H9 (cell line): Measurements from ENCODE around the gene JAKMIP1. TPM values are rescaled to one million over a fixed set of nuclear protein-coding genes. Genes with fewer than 3 reads are reported as not detected.

Experiments
- DNase-seq: peaks from one replicate; pipeline ENCODE4 v3.0.0-alpha.2; 2017
- H2AFZ ChIP-seq: one replicate; pipeline ENCODE4 v1.6.1; 2013; ENCODE audit warnings: mild to moderate bottlenecking, low read length, control low read depth, moderate library complexity
- H2AK5ac ChIP-seq: 2 replicates; pipeline ENCODE4 v1.6.1; 2013; ENCODE audit warnings: low read length, control low read depth, mixed read lengths; ENCODE audit not compliant: insufficient read length
- H2BK120ac ChIP-seq: one replicate; pipeline ENCODE4 v1.6.1; 2013; ENCODE audit warnings: low read depth, mild to moderate bottlenecking, low read length, control low read depth, inconsistent platforms; ENCODE audit not compliant: poor library complexity, severe bottlenecking
- H2BK12ac ChIP-seq: 2 replicates; pipeline ENCODE4 v1.6.1; 2013; ENCODE audit warnings: low read length, control low read depth, mixed read lengths, low read depth; ENCODE audit not compliant: insufficient read length
- H2BK15ac ChIP-seq: 2 replicates; pipeline ENCODE4 v1.6.1; 2013; ENCODE audit warnings: low read depth, low read length, control low read depth
- H2BK20ac ChIP-seq: one replicate; pipeline ENCODE4 v1.6.1; 2013; ENCODE audit warnings: low read depth, mild to moderate bottlenecking, low read length, control low read depth, inconsistent platforms; ENCODE audit not compliant: poor library complexity, severe bottlenecking
- H2BK5ac ChIP-seq: 2 replicates; pipeline ENCODE4 v1.6.1; 2013; ENCODE audit warnings: low read length, control low read depth, mixed read lengths; ENCODE audit not compliant: insufficient read length
- H3K14ac ChIP-seq: 2 replicates; pipeline ENCODE4 v1.6.1; 2013; ENCODE audit warnings: low read length, control low read depth; ENCODE audit not compliant: insufficient read depth
- H3K18ac ChIP-seq: 2 replicates; pipeline ENCODE4 v1.6.1; 2013; ENCODE audit warnings: low read depth, mild to moderate bottlenecking, mixed read lengths, low read length, control low read depth; ENCODE audit not compliant: insufficient read length
- H3K23ac ChIP-seq: 2 replicates; pipeline ENCODE4 v1.6.1; 2013; ENCODE audit warnings: low read length, control low read depth, mixed read lengths, low read depth; ENCODE audit not compliant: insufficient read length
- H3K23me2 ChIP-seq: 2 replicates; pipeline ENCODE4 v1.6.1; 2013; ENCODE audit warnings: low read depth, mild to moderate bottlenecking, mixed read lengths, low read length, control low read depth; ENCODE audit not compliant: insufficient read length, poor library complexity, severe bottlenecking
- H3K27ac ChIP-seq: 2 replicates; pipeline ENCODE4 v1.5.1; 2013; ENCODE audit warnings: low read length, control low read depth, mixed read lengths, low read depth; ENCODE audit not compliant: insufficient read length
- H3K27me3 ChIP-seq: 2 replicates; pipeline ENCODE4 v1.6.1; 2013; ENCODE audit warnings: low read length, control low read depth, inconsistent platforms; ENCODE audit not compliant: insufficient read depth
- H3K4ac ChIP-seq: 2 replicates; pipeline ENCODE4 v1.6.1; 2013; ENCODE audit warnings: low read depth, mild to moderate bottlenecking, control low read depth, inconsistent platforms, low read length, moderate library complexity
- H3K4me1 ChIP-seq: 2 replicates; pipeline ENCODE4 v1.6.1; 2013; ENCODE audit warnings: low read length, control low read depth, inconsistent platforms; ENCODE audit not compliant: insufficient read depth
- H3K4me2 ChIP-seq: 2 replicates; pipeline ENCODE4 v1.6.1; 2013; ENCODE audit warnings: low read length, control low read depth, mixed read lengths; ENCODE audit not compliant: insufficient read length, insufficient read depth
- H3K56ac ChIP-seq: 2 replicates; pipeline ENCODE4 v1.6.1; 2013; ENCODE audit warnings: low read depth, mild to moderate bottlenecking, mixed read lengths, low read length, control low read depth; ENCODE audit not compliant: insufficient read length
- H3K79me1 ChIP-seq: 2 replicates; pipeline ENCODE4 v1.6.1; 2013; ENCODE audit warnings: low read depth, mild to moderate bottlenecking, moderate library complexity, low read length, control low read depth, inconsistent platforms; ENCODE audit not compliant: insufficient read depth, poor library complexity, severe bottlenecking
- H3K79me2 ChIP-seq: 2 replicates; pipeline ENCODE4 v1.6.1; 2013; ENCODE audit warnings: low read length, control low read depth, inconsistent platforms; ENCODE audit not compliant: insufficient read depth
- H3K9ac ChIP-seq: 2 replicates; pipeline ENCODE4 v1.6.1; 2013; ENCODE audit warnings: low read length, control low read depth, mixed read lengths; ENCODE audit not compliant: insufficient read length; ENCODE audit errors: extremely low read depth
- H3K9me3 ChIP-seq: one replicate; pipeline ENCODE4 v1.6.1; 2013; ENCODE audit warnings: low read depth, low read length, inconsistent platforms; ENCODE audit not compliant: control insufficient read depth
- H3T11ph ChIP-seq: one replicate; pipeline ENCODE4 v1.6.1; 2013; ENCODE audit warnings: mild to moderate bottlenecking, low read length, control low read depth, inconsistent platforms
- H4K20me1 ChIP-seq: one replicate; pipeline ENCODE4 v1.6.1; 2013; ENCODE audit not compliant: control insufficient read depth, insufficient read length, insufficient read depth
- H4K5ac ChIP-seq: 2 replicates; pipeline ENCODE4 v1.6.1; 2013; ENCODE audit warnings: low read depth, mild to moderate bottlenecking, mixed read lengths, low read length, control low read depth; ENCODE audit not compliant: insufficient read length
- H4K8ac ChIP-seq: replicated peaks from 2 replicates; pipeline ENCODE4 v1.6.1; 2013; ENCODE audit warnings: low read length, control low read depth, mixed read lengths, low read depth; ENCODE audit not compliant: insufficient read length
- H4K91ac ChIP-seq: 2 replicates; pipeline ENCODE4 v1.6.1; 2013; ENCODE audit warnings: low read depth, mild to moderate bottlenecking, moderate library complexity, mixed read lengths, low read length, control low read depth; ENCODE audit not compliant: insufficient read length
- H3K27ac Mint-ChIP-seq, 3 experiments: 2 replicates in 2 of 3; 3 replicates in 1 of 3; pipeline ENCODE4 v1.8.0; 2020 to 2021; ENCODE audit warnings: mixed read lengths in 3 of 3, mild to moderate bottlenecking in 1 of 3, moderate library complexity in 1 of 3
- H3K27me3 Mint-ChIP-seq: 2 replicates; pipeline ENCODE4 v1.8.0; 2021; ENCODE audit warnings: low read depth, mild to moderate bottlenecking, moderate library complexity, mixed read lengths
- H3K36me3 Mint-ChIP-seq, 3 experiments: 2 replicates in 2 of 3; 3 replicates in 1 of 3; pipeline ENCODE4 v1.8.0; 2020 to 2021; ENCODE audit warnings: low read depth in 3 of 3, mixed read lengths in 3 of 3; ENCODE audit not compliant: insufficient read depth in 1 of 3
- H3K4me1 Mint-ChIP-seq, 2 experiments: 2 replicates each; pipeline ENCODE4 v1.8.0; 2020; ENCODE audit warnings: mixed read lengths in 2 of 2
- H3K4me3 Mint-ChIP-seq, 2 experiments: 2 replicates in 1 of 2; 3 replicates in 1 of 2; pipeline ENCODE4 v1.8.0; 2020 to 2021; ENCODE audit warnings: mild to moderate bottlenecking in 2 of 2, mixed read lengths in 2 of 2, moderate library complexity in 1 of 2
- H3K9me3 Mint-ChIP-seq, 2 experiments: 2 replicates in 1 of 2; 3 replicates in 1 of 2; pipeline ENCODE4 v1.8.0; 2020; ENCODE audit warnings: mild to moderate bottlenecking in 2 of 2, mixed read lengths in 2 of 2, moderate library complexity in 1 of 2
- CTCF ChIP-seq: fragments of 200-600 bp; sonication (generic); conservative IDR thresholded peaks from 3 replicates; pipeline ENCODE4 v1.8.0; 2021; ENCODE audit warnings: antibody characterized with exemption, mild to moderate bottlenecking
- WGBS: extraction: QIAGEN DNeasy Blood & Tissue Kit; methylation state at CpG from one replicate; pipeline ENCODE4 v1.1.7; 2013; ENCODE audit warnings: missing lambda C conversion rate, low lambda C conversion rate, mixed read lengths; ENCODE audit not compliant: insufficient read length; ENCODE audit errors: extremely low coverage; 5-methylcytosine and 5-hydroxymethylcytosine counted together
- total RNA-seq: library from RNA; stranded (reverse); gene quantifications from 2 replicates; pipeline ENCODE4 v1.2.1, GENCODE V29; 2021

JAKMIP1 gene
- total RNA-seq, 1 experiment from 2014 or later, result 1.5 TPM

GRCh38 chr4:6233929-6234328 is 33.6 kb upstream of the JAKMIP1 start:
- Histone ChIP-seq H2AK5ac (no peak overlapping the region), H3K27me3 (no peaks in the 10 kb centered on the region), H2BK20ac (no peak overlapping the region), H3K56ac (no peak overlapping the region), H2BK120ac (no peak overlapping the region), H3K4me2 (no peak overlapping the region), H2BK12ac (no peak overlapping the region), H3K4me1 (no peaks in the 10 kb centered on the region), H3K79me2 (no peaks in the 10 kb centered on the region), H4K91ac (no peak overlapping the region), H3K23me2 (no peaks in the 10 kb centered on the region), H3K18ac (no peak overlapping the region), H3K14ac (no peak overlapping the region), H4K20me1 (no peaks in the 10 kb centered on the region), H2AFZ (no peak overlapping the region), H3K4ac (no peak overlapping the region), H4K5ac (no peak overlapping the region), H3K9ac (no peak overlapping the region), H2BK15ac (no peak overlapping the region), H3K79me1 (no peaks in the 10 kb centered on the region), H3K23ac (no peak overlapping the region), H4K8ac (no peak overlapping the region), H3K27ac (no peak overlapping the region), H3T11ph (no peak overlapping the region), H3K9me3 (no peaks in the 10 kb centered on the region), H2BK5ac (no peak overlapping the region)
- Mint-ChIP-seq H3K4me3 (no peak overlapping the region), H3K27ac (no peak overlapping the region), H3K9me3 (no peaks in the 10 kb centered on the region), H3K27me3 (peaks cover 6% of the 10 kb centered on the region; the same call in 1 of the 2 replicates), H3K36me3 (no peaks in the 10 kb centered on the region), H3K4me1 (peaks cover 0 to 4% of the 10 kb centered on the region in 2 experiments; a peak in 2 of 4 replicates)
- WGBS, result no CpG with 5 or more reads among the region's 6 CpGs
- DNase-seq, result no peak
- TF ChIP-seq CTCF, result no peak
